Activated T-helper 9 cell treated with anti-CD3 and anti-CD28 coated beads, Interleukin-2, amount 50 U/mL, for 16 hours (primary cell): ENCODE results near the gene RFTN1.

Experiments used
- DNase-seq: peaks from one replicate; pipeline ENCODE4 v3.0.0-alpha.2; 2020; ENCODE audit warnings: low read depth

Gene RFTN1

DNA sequence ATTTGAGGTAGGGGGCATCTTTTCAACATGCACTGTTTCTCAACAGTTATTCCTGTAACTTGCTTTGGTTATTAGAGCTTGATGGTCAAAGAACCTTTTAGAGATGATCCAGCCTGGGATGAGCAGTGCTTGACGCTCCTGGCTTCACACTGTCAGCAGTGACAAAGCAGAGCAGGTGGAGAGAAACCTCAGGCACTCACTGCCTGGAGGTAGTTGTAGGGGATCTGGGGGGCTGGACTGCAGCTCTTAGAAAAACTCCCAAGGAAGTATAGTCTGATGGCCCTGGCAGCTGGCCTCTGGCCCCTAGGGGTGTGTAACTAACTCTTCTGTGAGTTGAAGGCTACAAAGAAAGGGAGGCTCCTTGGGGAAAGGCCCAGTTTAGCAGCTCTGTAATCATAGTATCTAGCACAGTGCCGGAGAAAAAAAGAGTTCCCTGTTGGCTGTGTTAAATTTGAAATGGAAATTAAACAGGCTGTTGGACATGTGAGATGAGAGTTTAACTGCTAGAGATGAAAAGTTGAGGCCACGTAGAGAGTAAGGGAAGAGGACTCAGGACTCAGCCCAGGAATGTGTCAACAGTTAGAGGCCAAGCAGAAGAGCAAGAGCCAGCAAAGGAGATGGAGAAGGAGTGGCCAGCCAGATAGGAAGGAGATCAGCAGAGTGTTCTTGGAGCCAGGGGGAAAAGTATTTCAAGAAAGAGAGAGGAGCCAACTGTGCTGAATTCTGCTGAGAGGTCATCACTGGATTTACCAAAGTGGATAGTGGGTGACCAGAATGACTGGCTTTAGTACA, 234.3 kb downstream of the RFTN1 start:
- no peak for DNase-seq

DNA sequence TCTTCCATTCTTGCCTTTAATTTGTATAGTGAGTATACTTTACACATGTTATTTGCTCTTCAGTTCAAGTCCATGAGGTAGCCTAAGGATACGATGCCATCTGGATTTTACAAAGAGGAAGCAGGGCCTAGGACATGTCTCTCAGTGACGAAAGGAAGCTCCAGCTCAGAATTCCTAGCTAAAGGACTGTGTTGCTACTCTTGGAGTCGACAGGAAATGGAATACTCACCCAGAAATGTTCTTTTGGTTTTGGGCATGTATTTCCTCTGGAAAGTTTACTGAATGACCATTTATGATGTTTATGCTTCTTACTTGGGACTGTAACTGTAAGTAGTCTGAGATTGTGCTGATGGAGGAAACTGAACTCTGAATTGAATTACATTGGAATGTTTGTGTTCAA, 236.0 kb downstream of the RFTN1 start:
- DNase-seq = no peak

DNA sequence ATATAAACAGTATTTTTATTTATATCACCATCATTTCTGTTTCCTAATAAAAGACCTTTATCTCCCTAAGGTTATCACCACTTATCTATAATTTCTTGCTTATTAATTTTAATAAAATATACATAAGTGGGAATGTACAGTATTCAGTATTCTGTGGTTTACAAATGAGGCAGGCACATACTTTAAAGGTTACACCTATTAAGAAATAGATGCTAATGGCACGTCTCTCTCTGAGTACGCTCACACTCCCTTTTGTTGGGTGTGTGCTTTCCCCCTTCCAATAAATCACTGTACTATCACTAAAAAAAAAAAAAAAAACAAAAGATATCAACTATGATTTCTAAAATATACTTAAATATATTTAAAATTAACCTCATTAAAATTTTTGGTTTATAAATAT, 239.6 kb downstream of the RFTN1 start:
- DNase-seq = no peak

DNA sequence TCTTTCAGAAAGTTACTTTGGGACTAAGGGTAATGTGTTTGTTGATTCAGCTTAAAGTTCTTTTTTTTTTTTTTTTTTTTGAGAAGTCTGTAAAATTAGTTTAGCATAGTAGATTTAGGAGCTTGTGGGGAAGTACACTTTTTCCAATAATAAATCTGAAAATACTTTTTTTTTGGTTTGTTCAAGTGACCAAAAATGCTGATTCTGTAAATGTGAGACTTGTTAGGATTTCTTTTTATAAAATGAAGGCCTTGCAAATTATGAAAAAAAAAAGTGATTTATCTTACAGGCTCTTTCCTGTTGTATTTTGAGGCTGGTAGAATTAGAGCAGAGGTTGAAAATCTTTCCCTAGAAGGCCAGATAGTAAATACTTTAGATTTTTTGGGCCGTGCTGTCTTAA, 240.9 kb downstream of the RFTN1 start:
- no peak for DNase-seq

DNA sequence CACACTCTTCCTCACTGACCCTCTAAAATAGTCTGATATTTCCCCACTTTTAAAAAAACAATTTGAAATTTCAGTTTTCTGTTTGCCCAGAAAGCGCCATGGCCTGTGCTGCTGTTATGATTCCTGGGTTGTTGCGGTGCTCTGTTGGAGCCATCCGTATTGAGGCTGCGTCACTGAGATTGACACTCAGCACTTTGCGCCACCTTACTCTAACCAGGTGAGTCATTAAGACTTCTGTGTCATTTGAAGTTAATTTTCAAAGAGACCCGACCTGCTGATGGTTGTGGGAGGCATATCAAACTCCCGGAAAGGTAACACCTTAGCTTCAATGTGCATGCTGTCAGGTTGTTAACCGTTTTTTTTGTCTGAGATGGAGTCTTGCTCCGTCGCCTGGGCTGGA, 242.6 kb downstream of the RFTN1 start:
- no peak for DNase-seq

DNA sequence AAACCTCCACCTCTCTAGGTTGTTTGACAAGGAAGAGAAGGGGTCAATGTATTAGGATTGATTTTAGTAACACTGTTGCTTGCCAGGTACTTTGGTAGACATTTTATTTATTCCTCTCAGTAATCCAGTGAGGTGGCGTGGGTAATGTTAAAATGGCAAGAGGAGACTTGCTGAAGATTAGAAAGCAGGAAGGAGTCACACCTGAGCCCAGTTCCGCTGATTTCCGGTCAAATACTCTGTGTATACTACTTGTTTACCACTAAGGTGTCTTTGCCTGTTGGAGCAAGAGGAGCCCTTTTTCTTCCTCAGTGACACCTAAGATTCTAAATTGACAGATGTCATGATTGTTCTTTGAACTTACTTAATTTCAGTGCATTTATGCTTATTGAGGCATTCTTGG, 246.8 kb downstream of the RFTN1 start:
- no peak for DNase-seq
